Measurements from ENCODE around the gene OSBP2.

The OSBP2 gene

DNA sequence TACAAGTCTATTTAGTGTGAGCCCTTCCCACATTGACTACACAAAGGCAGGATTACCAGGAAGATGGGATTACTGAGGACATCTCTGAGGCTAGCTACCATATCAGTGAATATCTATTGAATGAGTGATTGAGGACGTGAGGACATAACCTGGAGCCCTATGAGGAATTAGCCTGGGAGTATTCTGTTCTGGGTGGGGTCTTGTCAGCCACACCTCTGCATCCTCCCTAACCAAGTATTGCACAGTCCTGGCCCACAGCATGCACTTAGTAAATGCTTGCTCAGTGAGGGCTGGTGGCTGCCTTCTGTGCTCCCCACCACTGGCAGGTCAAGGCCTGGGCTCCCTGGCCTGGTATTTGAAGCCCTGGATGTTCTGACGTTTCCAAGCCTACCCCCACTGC is 41.8 kb upstream of the OSBP2 start:
- TF ChIP-seq SNAI2 (CRISPR knock-in tag; IDR thresholded peaks at IDR 0.05) (no peak), ZNF8 (CRISPR knock-in tag; IDR thresholded peaks at IDR 0.05) (no peak), ARNTL (CRISPR knock-in tag; IDR thresholded peaks at IDR 0.05; ENCODE audit: borderline replicate concordance, low read depth) (no peak), RARB (CRISPR knock-in tag; IDR thresholded peaks at IDR 0.05) (no peak), TOX (CRISPR knock-in tag; IDR thresholded peaks at IDR 0.05; ENCODE audit: borderline replicate concordance) (no peak), PPARA (CRISPR knock-in tag; IDR thresholded peaks at IDR 0.05; ENCODE audit: borderline replicate concordance) (no peak)
- TF ChIP-seq, protein P1, sequence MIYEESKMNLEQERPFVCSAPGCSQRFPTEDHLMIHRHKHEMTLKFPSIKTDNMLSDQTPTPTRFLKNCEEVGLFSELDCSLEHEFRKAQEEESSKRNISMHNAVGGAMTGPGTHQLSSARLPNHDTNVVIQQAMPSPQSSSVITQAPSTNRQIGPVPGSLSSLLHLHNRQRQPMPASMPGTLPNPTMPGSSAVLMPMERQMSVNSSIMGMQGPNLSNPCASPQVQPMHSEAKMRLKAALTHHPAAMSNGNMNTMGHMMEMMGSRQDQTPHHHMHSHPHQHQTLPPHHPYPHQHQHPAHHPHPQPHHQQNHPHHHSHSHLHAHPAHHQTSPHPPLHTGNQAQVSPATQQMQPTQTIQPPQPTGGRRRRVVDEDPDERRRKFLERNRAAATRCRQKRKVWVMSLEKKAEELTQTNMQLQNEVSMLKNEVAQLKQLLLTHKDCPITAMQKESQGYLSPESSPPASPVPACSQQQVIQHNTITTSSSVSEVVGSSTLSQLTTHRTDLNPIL (CRISPR knock-in tag; IDR thresholded peaks at IDR 0.05; ENCODE audit: low read depth): no peak
- TF ChIP-seq, protein P2, sequence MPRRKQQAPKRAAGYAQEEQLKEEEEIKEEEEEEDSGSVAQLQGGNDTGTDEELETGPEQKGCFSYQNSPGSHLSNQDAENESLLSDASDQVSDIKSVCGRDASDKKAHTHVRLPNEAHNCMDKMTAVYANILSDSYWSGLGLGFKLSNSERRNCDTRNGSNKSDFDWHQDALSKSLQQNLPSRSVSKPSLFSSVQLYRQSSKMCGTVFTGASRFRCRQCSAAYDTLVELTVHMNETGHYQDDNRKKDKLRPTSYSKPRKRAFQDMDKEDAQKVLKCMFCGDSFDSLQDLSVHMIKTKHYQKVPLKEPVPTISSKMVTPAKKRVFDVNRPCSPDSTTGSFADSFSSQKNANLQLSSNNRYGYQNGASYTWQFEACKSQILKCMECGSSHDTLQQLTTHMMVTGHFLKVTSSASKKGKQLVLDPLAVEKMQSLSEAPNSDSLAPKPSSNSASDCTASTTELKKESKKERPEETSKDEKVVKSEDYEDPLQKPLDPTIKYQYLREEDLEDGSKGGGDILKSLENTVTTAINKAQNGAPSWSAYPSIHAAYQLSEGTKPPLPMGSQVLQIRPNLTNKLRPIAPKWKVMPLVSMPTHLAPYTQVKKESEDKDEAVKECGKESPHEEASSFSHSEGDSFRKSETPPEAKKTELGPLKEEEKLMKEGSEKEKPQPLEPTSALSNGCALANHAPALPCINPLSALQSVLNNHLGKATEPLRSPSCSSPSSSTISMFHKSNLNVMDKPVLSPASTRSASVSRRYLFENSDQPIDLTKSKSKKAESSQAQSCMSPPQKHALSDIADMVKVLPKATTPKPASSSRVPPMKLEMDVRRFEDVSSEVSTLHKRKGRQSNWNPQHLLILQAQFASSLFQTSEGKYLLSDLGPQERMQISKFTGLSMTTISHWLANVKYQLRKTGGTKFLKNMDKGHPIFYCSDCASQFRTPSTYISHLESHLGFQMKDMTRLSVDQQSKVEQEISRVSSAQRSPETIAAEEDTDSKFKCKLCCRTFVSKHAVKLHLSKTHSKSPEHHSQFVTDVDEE (CRISPR knock-in tag; IDR thresholded peaks at IDR 0.05): no peak
- no peak for ATAC-seq

GRCh38 chr22:30654361-30654760 is 40.3 kb upstream of the OSBP2 start:
- ATAC-seq: no peak
- TF ChIP-seq, protein P3, sequence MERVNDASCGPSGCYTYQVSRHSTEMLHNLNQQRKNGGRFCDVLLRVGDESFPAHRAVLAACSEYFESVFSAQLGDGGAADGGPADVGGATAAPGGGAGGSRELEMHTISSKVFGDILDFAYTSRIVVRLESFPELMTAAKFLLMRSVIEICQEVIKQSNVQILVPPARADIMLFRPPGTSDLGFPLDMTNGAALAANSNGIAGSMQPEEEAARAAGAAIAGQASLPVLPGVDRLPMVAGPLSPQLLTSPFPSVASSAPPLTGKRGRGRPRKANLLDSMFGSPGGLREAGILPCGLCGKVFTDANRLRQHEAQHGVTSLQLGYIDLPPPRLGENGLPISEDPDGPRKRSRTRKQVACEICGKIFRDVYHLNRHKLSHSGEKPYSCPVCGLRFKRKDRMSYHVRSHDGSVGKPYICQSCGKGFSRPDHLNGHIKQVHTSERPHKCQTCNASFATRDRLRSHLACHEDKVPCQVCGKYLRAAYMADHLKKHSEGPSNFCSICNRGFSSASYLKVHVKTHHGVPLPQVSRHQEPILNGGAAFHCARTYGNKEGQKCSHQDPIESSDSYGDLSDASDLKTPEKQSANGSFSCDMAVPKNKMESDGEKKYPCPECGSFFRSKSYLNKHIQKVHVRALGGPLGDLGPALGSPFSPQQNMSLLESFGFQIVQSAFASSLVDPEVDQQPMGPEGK (CRISPR knock-in tag; IDR thresholded peaks at IDR 0.05; ENCODE audit: borderline replicate concordance): no peak
- TF ChIP-seq ZNF8 (CRISPR knock-in tag; IDR thresholded peaks at IDR 0.05): no peak

DNA sequence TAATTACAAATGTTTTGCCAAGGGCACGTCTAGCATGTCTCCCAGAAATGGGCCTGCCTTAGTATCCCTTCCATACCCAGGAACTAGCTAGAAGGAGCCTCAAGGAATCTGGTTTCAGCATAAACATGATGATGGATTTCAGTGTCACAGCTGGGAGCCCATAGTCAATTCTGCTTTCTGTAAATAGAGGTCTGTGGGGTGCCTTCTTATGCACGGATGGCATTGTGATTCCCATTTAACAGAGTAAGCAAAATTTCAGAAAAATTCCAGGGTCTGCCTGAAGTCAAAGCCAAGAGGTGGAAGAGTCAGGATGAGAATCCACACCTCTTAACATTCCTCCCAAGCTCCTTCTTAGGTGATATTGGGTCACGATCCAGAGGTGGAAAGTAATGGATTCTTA is 39.1 kb upstream of the OSBP2 start:
- TF ChIP-seq ESRRG (CRISPR knock-in tag; IDR thresholded peaks at IDR 0.05) (no peak), ZNF565 (CRISPR knock-in tag; conservative IDR thresholded peaks at IDR 0.05; ENCODE audit: low read depth) (no peak), PPARA (CRISPR knock-in tag; IDR thresholded peaks at IDR 0.05; ENCODE audit: borderline replicate concordance) (no peak), ZFP3 (CRISPR knock-in tag; IDR thresholded peaks at IDR 0.05) (no peak), ZFP30 (CRISPR knock-in tag; IDR thresholded peaks at IDR 0.05) (no peak), CSDC2 (CRISPR knock-in tag; IDR thresholded peaks at IDR 0.05) (no peak), SNAI2 (CRISPR knock-in tag; IDR thresholded peaks at IDR 0.05) (no peak), ZNF8 (CRISPR knock-in tag; IDR thresholded peaks at IDR 0.05) (no peak), TOX (CRISPR knock-in tag; IDR thresholded peaks at IDR 0.05; ENCODE audit: borderline replicate concordance) (no peak), RARB (CRISPR knock-in tag; IDR thresholded peaks at IDR 0.05) (no peak), GLIS3 (CRISPR knock-in tag; IDR thresholded peaks at IDR 0.05) (no peak), ZNF70 (CRISPR knock-in tag; IDR thresholded peaks at IDR 0.05) (no peak), ZC3H10 (CRISPR knock-in tag; IDR thresholded peaks at IDR 0.05) (no peak)
- TF ChIP-seq, protein P2 (CRISPR knock-in tag; IDR thresholded peaks at IDR 0.05): no peak
- TF ChIP-seq, protein P3 (CRISPR knock-in tag; IDR thresholded peaks at IDR 0.05; ENCODE audit: borderline replicate concordance): no peak
- TF ChIP-seq, protein P4, sequence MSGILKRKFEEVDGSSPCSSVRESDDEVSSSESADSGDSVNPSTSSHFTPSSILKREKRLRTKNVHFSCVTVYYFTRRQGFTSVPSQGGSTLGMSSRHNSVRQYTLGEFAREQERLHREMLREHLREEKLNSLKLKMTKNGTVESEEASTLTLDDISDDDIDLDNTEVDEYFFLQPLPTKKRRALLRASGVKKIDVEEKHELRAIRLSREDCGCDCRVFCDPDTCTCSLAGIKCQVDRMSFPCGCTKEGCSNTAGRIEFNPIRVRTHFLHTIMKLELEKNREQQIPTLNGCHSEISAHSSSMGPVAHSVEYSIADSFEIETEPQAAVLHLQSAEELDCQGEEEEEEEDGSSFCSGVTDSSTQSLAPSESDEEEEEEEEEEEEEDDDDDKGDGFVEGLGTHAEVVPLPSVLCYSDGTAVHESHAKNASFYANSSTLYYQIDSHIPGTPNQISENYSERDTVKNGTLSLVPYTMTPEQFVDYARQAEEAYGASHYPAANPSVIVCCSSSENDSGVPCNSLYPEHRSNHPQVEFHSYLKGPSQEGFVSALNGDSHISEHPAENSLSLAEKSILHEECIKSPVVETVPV (CRISPR knock-in tag; IDR thresholded peaks at IDR 0.05): no peak
- no peak for ATAC-seq

All from SK-N-SH treated with all-trans-retinoic acid at 6 μM for 48 hours (cell line).